ENCODE data around the gene RNU1-3.

Gene RNU1-3

GRCh38 chr1:16618719-16619118, 48.0 kb downstream of the RNU1-3 start:
- DNase-seq (ENCODE audit: low read depth), result no peak
- TF ChIP-seq CTCF (conservative IDR thresholded peaks at IDR 0.05; ENCODE audit: control insufficient read depth, insufficient read depth, low read depth, low read length), result no peak
- H3K4me3 ChIP-seq (ENCODE audit: control insufficient read depth, low read depth, low read length), result no peak overlapping the region

GRCh38 chr1:16617778-16618580, 48.8 kb downstream of the RNU1-3 start:
- TF ChIP-seq CTCF (conservative IDR thresholded peaks at IDR 0.05; ENCODE audit: control insufficient read depth, insufficient read depth, low read depth, low read length), result no peak
- H3K4me3 ChIP-seq (ENCODE audit: control insufficient read depth, low read depth, low read length), result no peak overlapping the region
- no peak for DNase-seq (ENCODE audit: low read depth)

GRCh38 chr1:16617114-16617631, 49.6 kb downstream of the RNU1-3 start:
- H3K4me3 ChIP-seq (ENCODE audit: control insufficient read depth, low read depth, low read length), result no peak overlapping the region
- TF ChIP-seq CTCF (conservative IDR thresholded peaks at IDR 0.05; ENCODE audit: control insufficient read depth, insufficient read depth, low read depth, low read length), result no peak
- DNase-seq (ENCODE audit: low read depth), result no peak
